Activated T-helper 1 cell treated with anti-CD3 and anti-CD28 coated beads, Interleukin-12 subunit alpha, Interleukin-12 subunit beta, Interleukin-2, Interleukin-4 antibody, amounts not matched to agents 30 ng/mL and 10 ng/mL and 1 ng/mL, durations not matched to agents 14 hours and 24 hours and 36 hours (primary cell): ENCODE measurements around the gene SGCA. TPM values are rescaled to one million over a fixed set of nuclear protein-coding genes. Genes with fewer than 3 reads are reported as not detected.

Experiments
- DNase-seq: peaks from one replicate; pipeline ENCODE4 v3.0.0; 2021; ENCODE audit warnings: low spot score
- H3K27ac Mint-ChIP-seq: one replicate; pipeline ENCODE4 v1.8.0; 2021; ENCODE audit warnings: mild to moderate bottlenecking, mixed read lengths
- H3K27me3 Mint-ChIP-seq: one replicate; pipeline ENCODE4 v1.8.0; 2022; ENCODE audit warnings: mild to moderate bottlenecking, moderate library complexity, mixed read lengths; ENCODE audit not compliant: insufficient read depth
- H3K36me3 Mint-ChIP-seq: one replicate; pipeline ENCODE4 v1.8.0; 2021; ENCODE audit warnings: low read depth, mixed read lengths
- H3K4me1 Mint-ChIP-seq: one replicate; pipeline ENCODE4 v1.8.0; 2021; ENCODE audit warnings: low read depth, mixed read lengths
- H3K4me3 Mint-ChIP-seq: one replicate; pipeline ENCODE4 v1.8.0; 2021; ENCODE audit warnings: mild to moderate bottlenecking, moderate library complexity, mixed read lengths
- H3K9me3 Mint-ChIP-seq: one replicate; pipeline ENCODE4 v1.8.0; 2021; ENCODE audit warnings: mixed read lengths
- intact Hi-C: fragments of 100-400 bp; cut with micrococcal nuclease; formaldehyde crosslinking; loops from one replicate; pipeline ENCODE4 v1.15.1; 2024
- total RNA-seq: library from RNA; stranded (reverse); gene quantifications from 2 replicates; pipeline ENCODE4 v1.2.3, GENCODE V29; 2022

SGCA gene
- total RNA-seq, 1 donor from 2014 or later: 0.49 TPM

- no peak overlapping the region for H3K27ac Mint-ChIP-seq
- H3K36me3 Mint-ChIP-seq: no peaks in the 10 kb centered on the region
- no peak overlapping the region for H3K4me3 Mint-ChIP-seq
- intact Hi-C loops: no loop called here
- no peaks in the 10 kb centered on the region for H3K9me3 Mint-ChIP-seq
- peaks cover 7% of the 10 kb centered on the region for H3K4me1 Mint-ChIP-seq
- no peak for DNase-seq
- peaks cover 31% of the 10 kb centered on the region for H3K27me3 Mint-ChIP-seq
Measured at GRCh38 chr17:50194934-50195865, 29.4 kb downstream of the SGCA start.

GRCh38 chr17:50196036-50196435 is 30.2 kb downstream of the SGCA start:
- Mint-ChIP-seq H3K36me3 (no peaks in the 10 kb centered on the region), H3K27ac (no peak overlapping the region), H3K4me3 (no peak overlapping the region), H3K27me3 (peaks cover 37% of the 10 kb centered on the region), H3K4me1 (peaks cover 13% of the 10 kb centered on the region), H3K9me3 (no peaks in the 10 kb centered on the region)
- intact Hi-C loops: no loop called here
- no peak for DNase-seq

- intact Hi-C loops: no loop called here
- Mint-ChIP-seq H3K9me3 (no peaks in the 10 kb centered on the region), H3K36me3 (no peaks in the 10 kb centered on the region), H3K4me1 (peaks cover 17% of the 10 kb centered on the region), H3K4me3 (no peak overlapping the region), H3K27me3 (peaks cover 43% of the 10 kb centered on the region), H3K27ac (no peak overlapping the region)
- DNase-seq: no peak
Measured at GRCh38 chr17:50196826-50197225, 31.0 kb downstream of the SGCA start.

- intact Hi-C loops: loop anchor here (1.0 to 2.0 kb wide), 3 partner anchors 29 to 83 kb away; no protein-coding TSS in a partner anchor
- no peak overlapping the region for H3K27ac Mint-ChIP-seq
Measured at GRCh38 chr17:50198026-50198669, 32.3 kb downstream of the SGCA start.

GRCh38 chr17:50199211-50199802 is 33.5 kb downstream of the SGCA start:
- no peak for DNase-seq
- intact Hi-C loops: loop anchor here (2.0 kb wide), 1 partner anchor 59 kb away; no protein-coding TSS in a partner anchor
- Mint-ChIP-seq H3K4me3 (no peak overlapping the region), H3K9me3 (no peaks in the 10 kb centered on the region), H3K27ac (no peak overlapping the region), H3K27me3 (peaks cover 58% of the 10 kb centered on the region), H3K4me1 (peaks cover 17% of the 10 kb centered on the region), H3K36me3 (no peaks in the 10 kb centered on the region)

More at GRCh38 chr17:50198026-50198669, 32.3 kb downstream of the SGCA start:
- Mint-ChIP-seq H3K9me3 (no peaks in the 10 kb centered on the region), H3K4me3 (peak overlapping the region; percentile 16), H3K4me1 (peaks cover 17% of the 10 kb centered on the region), H3K27me3 (peaks cover 54% of the 10 kb centered on the region), H3K36me3 (no peaks in the 10 kb centered on the region)
- DNase-seq: peak; percentile 56

- intact Hi-C loops: loop anchor here (1.0 to 2.0 kb wide), 6 partner anchors 59 to 278 kb away; partner anchors contain the start of genes RSAD1 and XYLT2
- H3K9me3 Mint-ChIP-seq: no peaks in the 10 kb centered on the region
- peaks cover 63% of the 10 kb centered on the region for H3K27me3 Mint-ChIP-seq
- DNase-seq: peak; percentile 51
- H3K36me3 Mint-ChIP-seq: no peaks in the 10 kb centered on the region
- H3K4me1 Mint-ChIP-seq: peaks cover 17% of the 10 kb centered on the region
- H3K27ac Mint-ChIP-seq: no peak overlapping the region
- H3K4me3 Mint-ChIP-seq: peak overlapping the region; percentile 77
Measured at GRCh38 chr17:50199803-50200456, 34.1 kb downstream of the SGCA start.

- peaks cover 17% of the 10 kb centered on the region for H3K4me1 Mint-ChIP-seq
- DNase-seq: peak; percentile 74
- H3K27me3 Mint-ChIP-seq: peaks cover 70% of the 10 kb centered on the region
- H3K9me3 Mint-ChIP-seq: no peaks in the 10 kb centered on the region
- H3K36me3 Mint-ChIP-seq: no peaks in the 10 kb centered on the region
- peak overlapping the region; percentile 79 for H3K27ac Mint-ChIP-seq
- intact Hi-C loops: loop anchor here (1.0 kb wide), 5 partner anchors 73 to 278 kb away; partner anchors contain the start of genes RSAD1 and XYLT2
- peak overlapping the region; percentile 77 for H3K4me3 Mint-ChIP-seq
Measured at GRCh38 chr17:50200457-50201275, 34.9 kb downstream of the SGCA start.

GRCh38 chr17:50201276-50201854 is 35.6 kb downstream of the SGCA start, which contains the start of gene COL1A1:
Gene COL1A1 (minus strand): TSS chr17:50201631. CDS start chr17:50201513, 118 bp downstream.
- DNase-seq: no peak
- no peaks in the 10 kb centered on the region for H3K9me3 Mint-ChIP-seq
- peaks cover 72% of the 10 kb centered on the region for H3K27me3 Mint-ChIP-seq
- intact Hi-C loops: no loop called here
- peak within 1 kb of the TSS; percentile 79 for H3K27ac Mint-ChIP-seq
- H3K4me1 Mint-ChIP-seq: peaks cover 17% of the 10 kb centered on the region
- H3K4me3 Mint-ChIP-seq: peak within 1 kb of the TSS; percentile 77
- no peaks in the 10 kb centered on the region for H3K36me3 Mint-ChIP-seq

- DNase-seq: no peak
- H3K4me3 Mint-ChIP-seq: no peak overlapping the region
Measured at GRCh38 chr17:50203086-50203485, 37.3 kb downstream of the SGCA start.

GRCh38 chr17:50203604-50204345 is 38.0 kb downstream of the SGCA start:
- no peaks in the 10 kb centered on the region for H3K9me3 Mint-ChIP-seq
- H3K27ac Mint-ChIP-seq: no peak overlapping the region
- no peak overlapping the region for H3K4me3 Mint-ChIP-seq
- peaks cover 17% of the 10 kb centered on the region for H3K4me1 Mint-ChIP-seq
- no peaks in the 10 kb centered on the region for H3K36me3 Mint-ChIP-seq
- intact Hi-C loops: no loop called here
- peaks cover 69% of the 10 kb centered on the region for H3K27me3 Mint-ChIP-seq
- DNase-seq: no peak

More at GRCh38 chr17:50203086-50203485, 37.3 kb downstream of the SGCA start:
- no peaks in the 10 kb centered on the region for H3K36me3 Mint-ChIP-seq
- peaks cover 69% of the 10 kb centered on the region for H3K27me3 Mint-ChIP-seq
- no peak overlapping the region for H3K27ac Mint-ChIP-seq
- intact Hi-C loops: no loop called here
- peaks cover 21% of the 10 kb centered on the region for H3K4me1 Mint-ChIP-seq
- no peaks in the 10 kb centered on the region for H3K9me3 Mint-ChIP-seq

- no peaks in the 10 kb centered on the region for H3K36me3 Mint-ChIP-seq
- no peak for DNase-seq
- H3K27ac Mint-ChIP-seq: no peak overlapping the region
- H3K4me3 Mint-ChIP-seq: no peak overlapping the region
- H3K9me3 Mint-ChIP-seq: no peaks in the 10 kb centered on the region
- H3K4me1 Mint-ChIP-seq: peaks cover 14% of the 10 kb centered on the region
- intact Hi-C loops: no loop called here
- peaks cover 71% of the 10 kb centered on the region for H3K27me3 Mint-ChIP-seq
Measured at GRCh38 chr17:50204431-50204830, 38.6 kb downstream of the SGCA start.
